Endothelial cell (in vitro differentiated cells): ENCODE measurements around the gene SNX25. TPM values are rescaled to one million over a fixed set of nuclear protein-coding genes. Genes with fewer than 3 reads are reported as not detected.

Experiments used
- DNase-seq: peaks from one replicate; pipeline ENCODE4 v3.0.0; 2021; ENCODE audit warnings: low spot score
- H3K27ac Mint-ChIP-seq: one replicate; pipeline ENCODE4 v1.8.0; 2021; ENCODE audit warnings: mixed read lengths, inconsistent platforms; ENCODE audit not compliant: unreplicated experiment
- H3K27me3 Mint-ChIP-seq: one replicate; pipeline ENCODE4 v1.8.0; 2021; ENCODE audit warnings: mild to moderate bottlenecking, moderate library complexity, mixed read lengths, inconsistent platforms; ENCODE audit not compliant: unreplicated experiment
- H3K36me3 Mint-ChIP-seq: one replicate; pipeline ENCODE4 v1.8.0; 2021; ENCODE audit warnings: mild to moderate bottlenecking, low read depth, mixed read lengths, inconsistent platforms; ENCODE audit not compliant: unreplicated experiment
- H3K4me1 Mint-ChIP-seq: one replicate; pipeline ENCODE4 v1.8.0; 2021; ENCODE audit warnings: mild to moderate bottlenecking, mixed read lengths, inconsistent platforms; ENCODE audit not compliant: unreplicated experiment
- H3K4me3 Mint-ChIP-seq: one replicate; pipeline ENCODE4 v1.8.0; 2021; ENCODE audit warnings: mild to moderate bottlenecking, mixed read lengths, inconsistent platforms; ENCODE audit not compliant: unreplicated experiment
- H3K9me3 Mint-ChIP-seq: one replicate; pipeline ENCODE4 v1.8.0; 2021; ENCODE audit warnings: mixed read lengths, inconsistent platforms; ENCODE audit not compliant: unreplicated experiment
- CTCF ChIP-seq: fragments of 200-600 bp; sonication (generic); IDR thresholded peaks from one replicate; pipeline ENCODE4 v1.5.0; 2021; ENCODE audit warnings: antibody characterized with exemption; ENCODE audit not compliant: unreplicated experiment
- total RNA-seq: library from RNA; stranded (reverse); fragmentation: NEBNext Ultra II Directional; extraction: Animal tissue kit (Norgen Biotek cat#: 25700); gene quantifications from one replicate; pipeline ENCODE4 v1.2.1, GENCODE V29; 2021; ENCODE audit not compliant: unreplicated experiment

SNX25 gene
- total RNA-seq, 1 donor from 2014 or later = 19.3 TPM

- peaks cover 3% of the 10 kb centered on the region for H3K27me3 Mint-ChIP-seq
- H3K4me3 Mint-ChIP-seq = no peak overlapping the region
- peak; percentile 5 for DNase-seq
- H3K27ac Mint-ChIP-seq = peak overlapping the region; percentile 84
- H3K9me3 Mint-ChIP-seq = no peaks in the 10 kb centered on the region
- H3K36me3 Mint-ChIP-seq = peaks cover 45% of the 10 kb centered on the region
- H3K4me1 Mint-ChIP-seq = peaks cover 34% of the 10 kb centered on the region
- TF ChIP-seq CTCF = no peak
Measured at GRCh38 chr4:185344743-185345538, 135.5 kb downstream of the SNX25 start.

GRCh38 chr4:185346975-185347601 lies 137.7 kb downstream of the SNX25 start:
- Mint-ChIP-seq H3K36me3 (peaks cover 43% of the 10 kb centered on the region), H3K27ac (no peak overlapping the region), H3K27me3 (peaks cover 3% of the 10 kb centered on the region), H3K9me3 (no peaks in the 10 kb centered on the region), H3K4me3 (no peak overlapping the region), H3K4me1 (peaks cover 19% of the 10 kb centered on the region)
- no peak for DNase-seq
- TF ChIP-seq CTCF = no peak

GRCh38 chr4:185351691-185352090 lies 142.3 kb downstream of the SNX25 start:
- TF ChIP-seq CTCF = no peak
- Mint-ChIP-seq H3K9me3 (no peaks in the 10 kb centered on the region), H3K36me3 (peaks cover 52% of the 10 kb centered on the region), H3K4me3 (no peak overlapping the region), H3K27me3 (no peaks in the 10 kb centered on the region), H3K4me1 (no peaks in the 10 kb centered on the region), H3K27ac (no peak overlapping the region)
- no peak for DNase-seq

GRCh38 chr4:185352202-185352601 lies 142.8 kb downstream of the SNX25 start:
- H3K4me3 Mint-ChIP-seq = no peak overlapping the region
- no peak overlapping the region for H3K27ac Mint-ChIP-seq
- DNase-seq = no peak
- no peaks in the 10 kb centered on the region for H3K27me3 Mint-ChIP-seq
- no peak for TF ChIP-seq CTCF
- no peaks in the 10 kb centered on the region for H3K9me3 Mint-ChIP-seq
- H3K36me3 Mint-ChIP-seq = peaks cover 47% of the 10 kb centered on the region
- H3K4me1 Mint-ChIP-seq = no peaks in the 10 kb centered on the region

GRCh38 chr4:185352741-185353140 lies 143.3 kb downstream of the SNX25 start:
- Mint-ChIP-seq H3K4me1 (no peaks in the 10 kb centered on the region), H3K36me3 (peaks cover 41% of the 10 kb centered on the region), H3K9me3 (no peaks in the 10 kb centered on the region), H3K4me3 (peak overlapping the region; percentile 14), H3K27me3 (no peaks in the 10 kb centered on the region), H3K27ac (no peak overlapping the region)
- no peak for TF ChIP-seq CTCF
- no peak for DNase-seq
